Fibroblast of lung (primary cell): ENCODE measurements around the gene SKP1.

Experiments
- EZH2 ChIP-seq: IDR thresholded peaks from 2 replicates; pipeline ENCODE4 v1.5.1; 2012; ENCODE audit warnings: low read length, control low read depth, mild to moderate bottlenecking; ENCODE audit errors: missing control alignments
- TF ChIP-seq, protein P1 (sequence below), 2 donors: IDR thresholded peaks in 1 of 2; conservative IDR thresholded peaks in 1 of 2; 1 replicate in 1 of 2; 2 replicates in 1 of 2; pipeline ENCODE4 v1.5.1; 2011 to 2012; ENCODE audit warnings: low read length in 2 of 2, control low read depth in 1 of 2, inconsistent platforms in 1 of 2, low read depth in 1 of 2, mild to moderate bottlenecking in 1 of 2

DNA sequence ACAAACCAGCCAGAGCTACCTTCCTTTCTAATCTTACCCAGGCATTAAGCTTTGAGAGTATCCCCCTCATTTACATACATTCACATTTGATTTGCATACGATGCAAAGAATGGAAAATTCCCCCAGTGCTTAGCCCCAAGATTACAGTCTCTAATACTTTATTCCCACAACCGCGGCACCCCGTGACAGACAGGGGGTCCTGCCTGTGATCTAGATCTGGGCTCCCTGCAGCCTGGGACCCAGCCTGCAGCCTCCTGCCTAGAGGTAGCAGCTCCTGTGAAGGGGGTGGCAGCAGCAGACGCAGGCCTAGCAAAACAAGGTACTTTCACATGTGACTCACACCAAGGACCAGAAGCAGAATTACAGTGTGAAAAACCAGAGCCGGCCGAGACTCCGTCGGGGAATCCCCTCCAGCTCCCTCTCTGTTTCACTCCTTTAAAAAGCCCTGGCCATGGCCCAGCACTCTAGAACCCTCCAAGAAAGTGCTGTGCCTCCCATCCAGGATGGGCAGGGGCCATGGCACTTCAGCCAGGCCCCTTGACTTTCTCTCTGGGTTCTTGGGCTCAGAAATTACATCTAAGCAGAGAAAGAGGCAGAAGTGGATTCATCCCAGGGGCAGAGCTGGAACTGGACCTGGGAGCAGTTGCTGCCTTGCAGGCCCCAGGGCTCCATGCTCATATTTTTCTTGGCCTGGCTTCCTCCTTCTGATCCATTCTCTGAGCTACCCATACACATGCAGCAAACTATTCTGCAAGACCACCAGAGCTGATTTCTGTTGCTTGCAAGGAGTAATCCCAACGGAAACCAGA is 76.3 kb downstream of the SKP1 start:
- TF ChIP-seq, protein P1, sequence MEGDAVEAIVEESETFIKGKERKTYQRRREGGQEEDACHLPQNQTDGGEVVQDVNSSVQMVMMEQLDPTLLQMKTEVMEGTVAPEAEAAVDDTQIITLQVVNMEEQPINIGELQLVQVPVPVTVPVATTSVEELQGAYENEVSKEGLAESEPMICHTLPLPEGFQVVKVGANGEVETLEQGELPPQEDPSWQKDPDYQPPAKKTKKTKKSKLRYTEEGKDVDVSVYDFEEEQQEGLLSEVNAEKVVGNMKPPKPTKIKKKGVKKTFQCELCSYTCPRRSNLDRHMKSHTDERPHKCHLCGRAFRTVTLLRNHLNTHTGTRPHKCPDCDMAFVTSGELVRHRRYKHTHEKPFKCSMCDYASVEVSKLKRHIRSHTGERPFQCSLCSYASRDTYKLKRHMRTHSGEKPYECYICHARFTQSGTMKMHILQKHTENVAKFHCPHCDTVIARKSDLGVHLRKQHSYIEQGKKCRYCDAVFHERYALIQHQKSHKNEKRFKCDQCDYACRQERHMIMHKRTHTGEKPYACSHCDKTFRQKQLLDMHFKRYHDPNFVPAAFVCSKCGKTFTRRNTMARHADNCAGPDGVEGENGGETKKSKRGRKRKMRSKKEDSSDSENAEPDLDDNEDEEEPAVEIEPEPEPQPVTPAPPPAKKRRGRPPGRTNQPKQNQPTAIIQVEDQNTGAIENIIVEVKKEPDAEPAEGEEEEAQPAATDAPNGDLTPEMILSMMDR (conservative IDR thresholded peaks at IDR 0.05 in 1 of 2, IDR thresholded peaks at IDR 0.05 in 1 of 2; ENCODE audit: low read depth in 1 of 2, low read length in 2 of 2), result no peak
- TF ChIP-seq EZH2, result no peak
